Progenitor cell of endocrine pancreas (in vitro differentiated cells): ENCODE data around the gene OR1N2. TPM values are rescaled to one million over a fixed set of nuclear protein-coding genes. Genes with fewer than 3 reads are reported as not detected.
"Not testable (repeated sequence)": the region's sequence is repeated elsewhere in the genome, so short reads cannot be mapped to it uniquely, and the experiment has no call there.

Experiments
- DNase-seq: peaks from one replicate; pipeline ENCODE4 v3.0.0; 2021; ENCODE audit warnings: low spot score; ENCODE audit not compliant: unreplicated experiment
- H3K27ac Mint-ChIP-seq: 2 replicates; pipeline ENCODE4 v1.8.0; 2021; ENCODE audit warnings: mild to moderate bottlenecking, moderate library complexity, mixed read lengths
- H3K27me3 Mint-ChIP-seq: 2 replicates; pipeline ENCODE4 v1.8.0; 2021; ENCODE audit warnings: mixed read lengths
- H3K36me3 Mint-ChIP-seq: 2 replicates; pipeline ENCODE4 v1.8.0; 2022; ENCODE audit warnings: mixed read lengths; ENCODE audit not compliant: insufficient read depth
- H3K4me1 Mint-ChIP-seq: 2 replicates; pipeline ENCODE4 v1.8.0; 2021; ENCODE audit warnings: low read depth, mixed read lengths
- H3K4me3 Mint-ChIP-seq: 2 replicates; pipeline ENCODE4 v1.8.0; 2021; ENCODE audit warnings: low read depth, mild to moderate bottlenecking, moderate library complexity, mixed read lengths
- H3K9me3 Mint-ChIP-seq: 2 replicates; pipeline ENCODE4 v1.8.0; 2021; ENCODE audit warnings: low read depth, mixed read lengths
- CTCF ChIP-seq: fragments of 200-600 bp; sonication (generic); IDR thresholded peaks from one replicate; pipeline ENCODE4 v1.5.0; 2021; ENCODE audit warnings: antibody characterized with exemption, mild to moderate bottlenecking; ENCODE audit not compliant: unreplicated experiment
- total RNA-seq: library from RNA; stranded (reverse); gene quantifications from 2 replicates; pipeline ENCODE4 v1.2.1, GENCODE V29; 2021

Gene OR1N2
- total RNA-seq, 1 donor from 2014 or later, result not detected

- DNase-seq, result no peak
- Mint-ChIP-seq H3K4me1 (no peaks in the 10 kb centered on the region), H3K27ac (no peak overlapping the region), H3K36me3 (no peaks in the 10 kb centered on the region), H3K4me3 (no peak overlapping the region), H3K9me3 (peaks cover 12% of the 10 kb centered on the region), H3K27me3 (peaks cover 31% of the 10 kb centered on the region)
- TF ChIP-seq CTCF, result no peak
Observed at GRCh38 chr9:122519376-122519775, 33.5 kb upstream of the OR1N2 start.

GRCh38 chr9:122526602-122527001, 26.3 kb upstream of the OR1N2 start:
- Mint-ChIP-seq H3K27me3 (peaks cover 8% of the 10 kb centered on the region), H3K4me1 (peaks cover 2% of the 10 kb centered on the region), H3K36me3 (no peaks in the 10 kb centered on the region), H3K27ac (no peak overlapping the region), H3K4me3 (no peak overlapping the region), H3K9me3 (peaks cover 31% of the 10 kb centered on the region)
- no peak for TF ChIP-seq CTCF
- DNase-seq, result no peak

- TF ChIP-seq CTCF, result no peak
- peaks cover 31% of the 10 kb centered on the region for H3K9me3 Mint-ChIP-seq
Observed at GRCh38 chr9:122527193-122527592, 25.7 kb upstream of the OR1N2 start, which contains the start of gene OR1N1. TSS of gene OR1N1 (minus strand) at chr9:122527293. CDS start at chr9:122527293, 0 bp downstream.

GRCh38 chr9:122531157-122531556, 21.8 kb upstream of the OR1N2 start:
- H3K27ac Mint-ChIP-seq, DNase-seq, H3K27me3 Mint-ChIP-seq: not testable (repeated sequence)

More at GRCh38 chr9:122527193-122527592, 25.7 kb upstream of the OR1N2 start, which contains the start of gene OR1N1:
- Mint-ChIP-seq H3K27me3 (peaks cover 8% of the 10 kb centered on the region), H3K4me3 (no peak within 1 kb of the TSS), H3K4me1 (peaks cover 2% of the 10 kb centered on the region), H3K36me3 (no peaks in the 10 kb centered on the region), H3K27ac (no peak within 1 kb of the TSS)
- DNase-seq, result no peak

GRCh38 chr9:122536134-122536533, 16.8 kb upstream of the OR1N2 start:
- no peaks in the 10 kb centered on the region for H3K27me3 Mint-ChIP-seq
- no peak for TF ChIP-seq CTCF
- H3K36me3 Mint-ChIP-seq, result no peaks in the 10 kb centered on the region
- DNase-seq, result no peak
- no peak overlapping the region for H3K4me3 Mint-ChIP-seq
- peaks cover 52% of the 10 kb centered on the region for H3K9me3 Mint-ChIP-seq
- no peak overlapping the region for H3K27ac Mint-ChIP-seq
- peaks cover 1% of the 10 kb centered on the region for H3K4me1 Mint-ChIP-seq

More at GRCh38 chr9:122531157-122531556, 21.8 kb upstream of the OR1N2 start:
- H3K9me3 Mint-ChIP-seq, result peaks cover 54% of the 10 kb centered on the region
- H3K4me3 Mint-ChIP-seq, H3K36me3 Mint-ChIP-seq, H3K4me1 Mint-ChIP-seq: not testable (repeated sequence)

- not testable (repeated sequence) for H3K36me3 Mint-ChIP-seq, DNase-seq, H3K27ac Mint-ChIP-seq, H3K4me1 Mint-ChIP-seq, H3K27me3 Mint-ChIP-seq, H3K4me3 Mint-ChIP-seq
- peaks cover 50% of the 10 kb centered on the region for H3K9me3 Mint-ChIP-seq
Observed at GRCh38 chr9:122537066-122537465, 15.8 kb upstream of the OR1N2 start.
